PFSK-1 (cell line): ENCODE measurements around the gene ADAT2.

Experiments used
- POLR2AphosphoS5 ChIP-seq: IDR thresholded peaks from 2 replicates; pipeline ENCODE4 v1.6.1; 2012; ENCODE audit warnings: low read depth, mild to moderate bottlenecking, control low read depth, low read length, moderate library complexity
- SIN3A ChIP-seq: IDR thresholded peaks from 2 replicates; pipeline ENCODE4 v1.6.1; 2012; ENCODE audit warnings: mild to moderate bottlenecking, low read length, moderate library complexity, borderline replicate concordance; ENCODE audit not compliant: insufficient read depth

DNA sequence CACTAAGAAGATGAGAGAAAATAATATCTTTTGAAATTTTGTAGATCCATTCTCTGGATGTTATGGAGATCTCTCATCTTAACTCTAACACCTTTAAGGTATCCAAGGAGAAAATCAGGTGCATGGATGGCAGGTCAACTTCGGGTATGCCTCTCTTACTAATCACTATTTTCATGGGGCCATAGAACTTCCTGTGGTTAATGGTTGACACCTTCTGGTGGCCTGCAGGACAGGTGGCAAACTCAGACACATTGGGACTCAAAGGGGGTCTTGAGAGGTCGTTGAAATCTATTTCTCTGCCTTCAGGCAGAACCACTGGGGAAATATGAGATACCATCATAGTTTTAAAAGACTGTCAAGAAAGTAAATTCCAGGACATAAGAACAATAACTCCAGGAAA, 76.5 kb downstream of the ADAT2 start:
- TF ChIP-seq POLR2AphosphoS5 = no peak
- TF ChIP-seq SIN3A = no peak
